Kidney (tissue), 14 donors: Measurements from ENCODE around the gene LPAR2. TPM values are rescaled to one million over a fixed set of nuclear protein-coding genes. Genes with fewer than 3 reads are reported as not detected.

Experiments used
- DNase-seq, 5 donors: peaks; one replicate each; pipeline ENCODE4 v3.0.0-alpha.2; 2013 to 2020
- FAIRE-seq: peaks from 2 replicates; lab custom pipeline; 2012; peaks lifted over from hg19 to GRCh38; lab: Jason Lieb, UNC
- H3K27ac ChIP-seq, 2 donors: one replicate each; pipeline ENCODE4 v1.7.0; 2013; ENCODE audit warnings: low read depth in 2 of 2, low read length in 2 of 2, inconsistent platforms in 1 of 2
- H3K27me3 ChIP-seq: one replicate; pipeline ENCODE4 v1.7.1; 2013; ENCODE audit warnings: low read length, inconsistent platforms; ENCODE audit not compliant: control insufficient read depth, insufficient read depth
- H3K36me3 ChIP-seq, 3 donors: one replicate each; pipeline versions ENCODE4 v1.7.0 to v1.7.1; 2013; ENCODE audit warnings: low read length in 3 of 3, control low read depth in 1 of 3, inconsistent platforms in 1 of 3; ENCODE audit not compliant: insufficient read depth in 3 of 3, control insufficient read depth in 2 of 3
- H3K4me1 ChIP-seq, 3 donors: one replicate each; pipeline versions ENCODE4 v1.7.0 to v1.7.1; 2013; ENCODE audit warnings: low read length in 3 of 3, inconsistent platforms in 1 of 3, low read depth in 1 of 3; ENCODE audit not compliant: control insufficient read depth in 2 of 3, insufficient read depth in 2 of 3
- H3K4me3 ChIP-seq, 3 donors: one replicate each; pipeline versions ENCODE4 v1.7.0 to v1.8.1; 2013; ENCODE audit warnings: low read length in 3 of 3, control low read depth in 1 of 3, inconsistent platforms in 1 of 3
- H3K9ac ChIP-seq, 3 donors: one replicate each; pipeline versions ENCODE4 v1.7.0 to v1.7.1; 2013; ENCODE audit warnings: low read length in 3 of 3, control low read depth in 1 of 3, inconsistent platforms in 1 of 3
- H3K9me3 ChIP-seq, 3 donors: one replicate each; pipeline versions ENCODE4 v1.7.0 to v1.7.1; 2013; ENCODE audit warnings: low read length in 3 of 3, control low read depth in 1 of 3, inconsistent platforms in 1 of 3; ENCODE audit not compliant: control insufficient read depth in 2 of 3, insufficient read depth in 1 of 3
- CTCF ChIP-seq: IDR thresholded peaks from 3 replicates; pipeline ENCODE4 v1.5.1; 2012; ENCODE audit warnings: mild to moderate bottlenecking, moderate library complexity, borderline replicate concordance; ENCODE audit not compliant: insufficient read depth; ENCODE audit errors: extremely low read depth
- intact Hi-C: fragments of 100-400 bp; cut with DNase I; formaldehyde crosslinking; loops from one replicate; pipeline ENCODE4 v1.11.1; 2022
- polyA plus RNA-seq: library from polyadenylated mRNA; stranded (reverse); fragments of 350-450 nt; fragmentation: Illumina TruSeq; extraction: RNeasy Lipid Tissue Mini Kit (QIAGEN cat#74804); gene quantifications from one replicate; pipeline ENCODE4 v1.2.3, GENCODE V29; 2014; ENCODE audit warnings: low read depth, low replicate concordance; ENCODE audit not compliant: insufficient read depth
- total RNA-seq: library from RNA; stranded (reverse); fragmentation: NEBNext Ultra II Directional; extraction: Animal tissue kit (Norgen Biotek cat#: 25700); gene quantifications from one replicate; pipeline ENCODE4 v1.2.1, GENCODE V29; 2021
- donor health status: control.
- donor health status: control.
- donor health status: control.
- donor health status: control.
- donor health status: control.
- donor health status: DM: yes; HTN: yes; CAD: no.
- donor health status: Normal renal cell carcinoma (clear cell type).

LPAR2 gene
- total and polyA plus RNA-seq, 2 donors from 2014 or later: 5.6 to 10.4 TPM

GRCh38 chr19:19663256-19664120 is 35.5 kb upstream of the LPAR2 start, which contains the start of gene ATP13A1:
ATP13A1 (minus strand) TSS chr19:19663676; CDS start chr19:19663666, 10 bp downstream.
- DNase-seq: peak; percentile 98 to 100 (median 99)
- H3K36me3 ChIP-seq: peaks cover 0 to 5% (median 2%) of the 10 kb centered on the region in 3 donors
- peak within 1 kb of the TSS; percentile 94 to 97 for H3K27ac ChIP-seq
- H3K4me1 ChIP-seq: peaks cover 0 to 20% (median 11%) of the 10 kb centered on the region in 3 donors
- no peak for TF ChIP-seq CTCF
- peak; percentile 46 for FAIRE-seq
- peak within 1 kb of the TSS; percentile 67 to 77 (median 69) for H3K9ac ChIP-seq
- peak within 1 kb of the TSS; percentile 86 to 98 (median 92) for H3K4me3 ChIP-seq
- H3K27me3 ChIP-seq: no peaks in the 10 kb centered on the region
- no peaks in the 10 kb centered on the region for H3K9me3 ChIP-seq
- intact Hi-C loops: no loop called here

- intact Hi-C loops: no loop called here
- H3K27ac ChIP-seq: peak overlapping the region in 1 of 2 donors; percentile 94
- FAIRE-seq: no peak
Observed at GRCh38 chr19:19662871-19663255, 34.8 kb upstream of the LPAR2 start.

DNA sequence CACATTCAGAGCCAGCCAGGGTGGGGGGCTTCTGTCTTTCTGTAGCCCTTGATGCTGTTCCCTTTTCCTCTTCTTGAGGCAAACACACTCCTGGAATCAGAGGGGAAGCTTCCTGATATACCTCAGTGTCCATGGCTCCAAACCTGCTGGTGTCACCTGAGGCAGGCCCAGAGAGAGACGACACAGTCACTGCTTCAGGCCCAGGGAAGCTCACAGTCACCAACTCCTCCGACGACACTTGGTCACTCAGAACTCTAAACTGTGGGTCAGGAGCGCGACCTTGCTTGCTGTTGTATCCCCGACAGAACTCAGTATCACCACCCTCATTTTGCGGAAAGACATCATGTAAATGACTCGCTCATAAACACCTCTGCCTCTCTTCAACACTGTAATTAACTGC is 34.3 kb upstream of the LPAR2 start:
- H3K4me1 ChIP-seq: peaks cover 0 to 17% (median 7%) of the 10 kb centered on the region in 3 donors
- no peak overlapping the region for H3K27ac ChIP-seq
- FAIRE-seq (no peak), DNase-seq (peak in 2 of 5 donors; percentile 32 to 33)
- H3K27me3 ChIP-seq: no peaks in the 10 kb centered on the region
- intact Hi-C loops: no loop called here
- H3K9me3 ChIP-seq: no peaks in the 10 kb centered on the region
- peak overlapping the region in 2 of 3 donors; percentile 62 to 67 for H3K9ac ChIP-seq
- H3K36me3 ChIP-seq: peaks cover 0 to 13% (median 6%) of the 10 kb centered on the region in 3 donors
- TF ChIP-seq CTCF: no peak
- H3K4me3 ChIP-seq: peak overlapping the region; percentile 79 to 98 (median 92)

More at GRCh38 chr19:19662871-19663255, 34.8 kb upstream of the LPAR2 start:
- DNase-seq: no peak
- Histone ChIP-seq H3K9ac (peak overlapping the region; percentile 62 to 77 (median 67)), H3K4me1 (peaks cover 0 to 17% (median 7%) of the 10 kb centered on the region in 3 donors), H3K36me3 (peaks cover 0 to 9% (median 6%) of the 10 kb centered on the region in 3 donors), H3K4me3 (peak overlapping the region; percentile 79 to 98 (median 92)), H3K27me3 (no peaks in the 10 kb centered on the region), H3K9me3 (no peaks in the 10 kb centered on the region)
- TF ChIP-seq CTCF: no peak
